ENCODE measurements around the gene CSNK1A1. TPM values are rescaled to one million over a fixed set of nuclear protein-coding genes. Genes with fewer than 3 reads are reported as not detected.
"Not testable (repeated sequence)": the region's sequence is repeated elsewhere in the genome, so short reads cannot be mapped to it uniquely, and the experiment has no call there.

CSNK1A1 gene
- total RNA-seq, 1 donor from 2014 or later = 202 TPM

GRCh38 chr5:149543361-149544027, 7.7 kb downstream of the CSNK1A1 start:
- intact Hi-C loops (cut with DNase I) = no loop called here
- no peak for ATAC-seq

GRCh38 chr5:149541893-149542292, 9.3 kb downstream of the CSNK1A1 start:
- intact Hi-C loops (cut with DNase I) = no loop called here
- ATAC-seq = no peak
- no peak for DNase-seq (ENCODE audit: missing footprints)

More at GRCh38 chr5:149543361-149544027, 7.7 kb downstream of the CSNK1A1 start:
- no peak for DNase-seq (ENCODE audit: missing footprints)

- intact Hi-C loops (cut with DNase I) = no loop called here
- ATAC-seq (no peak), DNase-seq (ENCODE audit: missing footprints) (no peak)
Measured at GRCh38 chr5:149540089-149540488, 11.2 kb downstream of the CSNK1A1 start.

GRCh38 chr5:149537374-149537975, 13.8 kb downstream of the CSNK1A1 start:
- ATAC-seq (no peak), DNase-seq (ENCODE audit: missing footprints) (no peak)
- intact Hi-C loops (cut with DNase I) = loop anchor here (2.0 kb wide), 1 partner anchor 15 kb away; no protein-coding TSS in a partner anchor

GRCh38 chr5:149535787-149536186, 15.5 kb downstream of the CSNK1A1 start:
- not testable (repeated sequence) for ATAC-seq; DNase-seq (ENCODE audit: missing footprints)
- intact Hi-C loops (cut with DNase I) = loop anchor here (2.0 kb wide), 1 partner anchor 13 kb away; no protein-coding TSS in a partner anchor

GRCh38 chr5:149532413-149532812, 18.8 kb downstream of the CSNK1A1 start:
- ATAC-seq (no peak), DNase-seq (ENCODE audit: missing footprints) (no peak)
- intact Hi-C loops (cut with DNase I) = no loop called here

- intact Hi-C loops (cut with DNase I) = no loop called here
- DNase-seq (ENCODE audit: missing footprints) = no peak
- ATAC-seq = no peak
Measured at GRCh38 chr5:149529463-149529862, 21.8 kb downstream of the CSNK1A1 start.

GRCh38 chr5:149528281-149529060, 22.8 kb downstream of the CSNK1A1 start:
- intact Hi-C loops (cut with DNase I) = no loop called here
- ATAC-seq = no peak
- no peak for DNase-seq (ENCODE audit: missing footprints)

GRCh38 chr5:149526845-149527590, 24.2 kb downstream of the CSNK1A1 start:
- peak; percentile 34 for DNase-seq (ENCODE audit: missing footprints)
- intact Hi-C loops (cut with DNase I) = no loop called here
- no peak for ATAC-seq

- intact Hi-C loops (cut with DNase I) = loop anchor here (2.0 kb wide), 1 partner anchor 15 kb away; no protein-coding TSS in a partner anchor
- DNase-seq (ENCODE audit: missing footprints) = no peak
- ATAC-seq = no peak
Measured at GRCh38 chr5:149521739-149522685, 29.2 kb downstream of the CSNK1A1 start.

- ATAC-seq = no peak
- no peak for DNase-seq (ENCODE audit: missing footprints)
- intact Hi-C loops (cut with DNase I) = loop anchor here (5.0 kb wide), 1 partner anchor 33 kb away; the partner anchor contains the start of gene CSNK1A1
Measured at GRCh38 chr5:149519601-149520000, 31.6 kb downstream of the CSNK1A1 start.

- DNase-seq (ENCODE audit: missing footprints) (no peak), ATAC-seq (no peak)
- intact Hi-C loops (cut with DNase I) = loop anchor here (5.0 kb wide), 1 partner anchor 34 kb away; the partner anchor contains the start of gene CSNK1A1
Measured at GRCh38 chr5:149518620-149519019, 32.6 kb downstream of the CSNK1A1 start.

- intact Hi-C loops (cut with DNase I) = loop anchor here (5.0 kb wide), 1 partner anchor 35 kb away; the partner anchor contains the start of gene CSNK1A1
Measured at GRCh38 chr5:149517461-149518122, 33.6 kb downstream of the CSNK1A1 start.

GRCh38 chr5:149514512-149514911, 36.7 kb downstream of the CSNK1A1 start:
- intact Hi-C loops (cut with DNase I) = no loop called here
- no peak for DNase-seq (ENCODE audit: missing footprints)
- no peak for ATAC-seq

More at GRCh38 chr5:149517461-149518122, 33.6 kb downstream of the CSNK1A1 start:
- ATAC-seq (peak; percentile 49), DNase-seq (ENCODE audit: missing footprints) (peak; percentile 32)

- intact Hi-C loops (cut with DNase I); ATAC-seq; DNase-seq (ENCODE audit: missing footprints): not testable (repeated sequence)
Measured at GRCh38 chr5:149513372-149513947, 37.8 kb downstream of the CSNK1A1 start.

- ATAC-seq (no peak), DNase-seq (ENCODE audit: missing footprints) (no peak)
- intact Hi-C loops (cut with DNase I) = no loop called here
Measured at GRCh38 chr5:149510136-149510535, 41.1 kb downstream of the CSNK1A1 start.

GRCh38 chr5:149504677-149505076, 46.6 kb downstream of the CSNK1A1 start:
- intact Hi-C loops (cut with DNase I) = no loop called here
- DNase-seq (ENCODE audit: missing footprints) (no peak), ATAC-seq (no peak)

Data from Right ventricle myocardium inferior (tissue), 1 donor.